ENCODE measurements around the gene MCTP1.

The MCTP1 gene

GRCh38 chr5:94761055-94761454 is 523.8 kb downstream of the MCTP1 start:
- DNase-seq (ENCODE audit: low spot score): no peak

- DNase-seq (ENCODE audit: low spot score): no peak
These were observed 524.9 kb downstream of the MCTP1 start for GRCh38 chr5:94759961-94760360.

DNA sequence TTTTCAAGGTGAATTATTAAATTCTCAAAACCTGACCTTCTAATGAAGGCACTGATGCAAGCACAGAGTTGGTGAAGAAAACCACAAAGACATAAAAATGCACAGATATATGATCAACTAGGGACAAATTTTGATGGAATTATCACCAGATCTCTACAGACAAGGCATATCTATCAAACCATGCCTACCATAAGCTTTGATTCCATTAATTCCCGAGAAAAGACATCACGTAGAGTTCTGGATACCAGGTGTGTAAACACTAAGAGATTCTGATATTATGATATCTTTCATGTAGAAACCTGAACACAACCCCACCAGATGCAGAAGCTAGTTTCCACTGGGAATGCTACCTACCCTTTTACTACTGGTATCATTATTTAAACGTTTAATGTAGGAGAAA is 525.9 kb downstream of the MCTP1 start:
- no peak for DNase-seq (ENCODE audit: low spot score)

GRCh38 chr5:94754824-94755223 is 530.1 kb downstream of the MCTP1 start:
- no peak for DNase-seq (ENCODE audit: low spot score)

GRCh38 chr5:94751460-94751859 is 533.4 kb downstream of the MCTP1 start:
- no peak for DNase-seq (ENCODE audit: low spot score)

DNA sequence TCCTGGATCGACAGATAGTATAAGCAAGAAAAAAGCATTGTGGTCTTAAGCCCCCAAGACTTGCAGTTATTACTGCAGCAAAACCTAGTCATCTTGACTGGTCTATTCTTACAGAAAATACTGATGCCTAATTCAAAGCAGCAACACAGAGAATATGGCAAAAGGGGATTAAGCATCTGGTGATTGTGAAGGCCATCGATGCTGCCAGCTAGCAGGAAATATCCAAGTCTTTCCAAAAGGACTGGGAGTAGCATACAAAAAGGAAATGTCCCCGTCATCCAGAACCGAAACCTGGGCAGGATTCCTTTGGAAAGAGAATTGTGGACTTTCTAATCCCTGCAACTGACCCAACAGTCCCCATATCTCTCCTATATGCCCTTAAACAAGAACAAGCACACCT is 534.2 kb downstream of the MCTP1 start:
- DNase-seq (ENCODE audit: low spot score): no peak

- DNase-seq (ENCODE audit: low spot score): no peak
These were observed 535.9 kb downstream of the MCTP1 start for GRCh38 chr5:94749042-94749441.

GRCh38 chr5:94748212-94748611 is 536.7 kb downstream of the MCTP1 start:
- no peak for DNase-seq (ENCODE audit: low spot score)

GRCh38 chr5:94747371-94747770 is 537.5 kb downstream of the MCTP1 start:
- DNase-seq (ENCODE audit: low spot score): no peak

GRCh38 chr5:94746731-94747124 is 538.2 kb downstream of the MCTP1 start:
- DNase-seq (ENCODE audit: low spot score): no peak

- no peak for DNase-seq (ENCODE audit: low spot score)
These were observed 538.8 kb downstream of the MCTP1 start for GRCh38 chr5:94745786-94746730.

GRCh38 chr5:94744906-94745305 is 540.0 kb downstream of the MCTP1 start:
- no peak for DNase-seq (ENCODE audit: low spot score)

DNA sequence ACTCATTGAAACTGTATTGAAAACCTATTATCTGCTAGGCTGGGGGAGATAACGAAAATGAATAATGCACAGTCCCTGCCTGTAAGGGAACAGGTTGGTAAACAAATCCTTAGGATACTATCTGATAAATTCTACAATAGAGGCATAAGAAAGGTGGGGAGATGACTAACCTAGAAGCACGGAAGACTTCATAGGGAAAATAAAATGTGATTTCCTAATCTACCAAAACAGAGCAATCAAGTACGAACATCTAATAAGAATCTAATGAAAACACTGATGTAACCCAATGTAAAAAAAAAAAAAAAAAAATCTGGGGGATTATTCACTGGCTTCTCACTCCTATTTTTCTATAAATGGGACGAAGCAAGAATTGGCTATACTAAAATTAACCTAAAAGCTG is 542.0 kb downstream of the MCTP1 start:
- DNase-seq (ENCODE audit: low spot score): no peak

DNA sequence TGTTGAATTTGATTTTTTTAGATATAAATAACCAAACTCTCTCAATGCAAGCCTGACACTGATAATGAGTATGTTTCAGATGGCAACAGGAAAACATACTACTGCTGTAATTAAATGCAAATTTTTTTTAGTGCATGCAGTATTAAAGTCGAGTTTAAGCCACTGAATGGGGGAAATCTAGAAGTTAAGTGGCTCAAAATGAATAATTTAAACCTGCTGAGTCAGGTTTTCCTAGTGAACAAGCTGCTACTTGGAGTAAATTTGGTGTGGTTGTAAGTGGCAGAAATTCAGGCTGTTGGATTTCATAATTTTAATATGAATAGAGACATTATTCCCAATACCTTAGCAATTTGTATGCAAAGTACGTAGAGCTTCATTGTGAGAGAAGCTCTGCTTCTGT is 544.6 kb downstream of the MCTP1 start:
- DNase-seq (ENCODE audit: low spot score): no peak

DNA sequence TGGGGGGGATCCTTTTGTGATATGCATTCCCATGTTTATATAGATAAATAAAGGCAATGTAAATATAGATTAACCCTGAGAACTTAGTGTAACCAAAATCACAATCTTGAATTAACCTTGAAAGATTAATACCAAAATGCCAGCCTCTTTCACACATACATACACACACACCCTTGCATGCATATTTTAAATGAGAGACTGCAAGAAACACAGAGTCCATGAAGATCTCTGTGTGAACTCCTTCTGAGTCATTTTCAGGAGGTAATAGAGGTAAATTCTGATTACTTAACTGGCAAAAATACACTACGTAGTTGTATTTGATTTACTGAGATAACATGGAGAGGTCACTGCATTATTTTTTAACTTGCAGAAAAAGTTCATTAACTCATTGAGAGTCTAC is 548.4 kb downstream of the MCTP1 start:
- DNase-seq (ENCODE audit: low spot score): no peak

DNA sequence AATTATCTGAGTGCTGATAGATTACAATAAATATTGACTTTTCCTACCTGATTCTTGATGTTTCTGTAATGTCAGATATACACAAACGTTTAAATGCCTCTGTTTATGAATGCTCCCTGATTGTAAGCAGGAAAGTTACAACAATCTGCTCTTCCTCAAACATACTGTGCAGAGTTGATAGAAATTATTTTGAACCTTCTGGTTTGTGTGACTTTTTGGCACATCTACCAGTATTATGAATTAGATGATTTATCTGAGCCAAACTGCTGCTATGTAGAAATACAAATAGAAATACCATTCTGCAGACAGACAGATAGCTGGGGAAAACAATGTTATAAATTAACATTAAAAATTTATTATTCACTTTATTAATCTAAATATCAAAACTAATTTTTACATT is 553.4 kb downstream of the MCTP1 start:
- no peak for DNase-seq (ENCODE audit: low spot score)

GRCh38 chr5:94725142-94725541 is 559.8 kb downstream of the MCTP1 start:
- DNase-seq (ENCODE audit: low spot score): no peak

GRCh38 chr5:94715768-94716167 is 569.1 kb downstream of the MCTP1 start:
- DNase-seq (ENCODE audit: low spot score): no peak

- no peak for DNase-seq (ENCODE audit: low spot score)
These were observed 573.1 kb downstream of the MCTP1 start for GRCh38 chr5:94711785-94712184.

GRCh38 chr5:94709277-94709676 is 575.6 kb downstream of the MCTP1 start:
- no peak for DNase-seq (ENCODE audit: low spot score)

GRCh38 chr5:94707359-94707758 is 577.5 kb downstream of the MCTP1 start:
- DNase-seq (ENCODE audit: low spot score): no peak

- DNase-seq (ENCODE audit: low spot score): no peak
These were observed 579.5 kb downstream of the MCTP1 start for GRCh38 chr5:94705427-94705826.

DNA sequence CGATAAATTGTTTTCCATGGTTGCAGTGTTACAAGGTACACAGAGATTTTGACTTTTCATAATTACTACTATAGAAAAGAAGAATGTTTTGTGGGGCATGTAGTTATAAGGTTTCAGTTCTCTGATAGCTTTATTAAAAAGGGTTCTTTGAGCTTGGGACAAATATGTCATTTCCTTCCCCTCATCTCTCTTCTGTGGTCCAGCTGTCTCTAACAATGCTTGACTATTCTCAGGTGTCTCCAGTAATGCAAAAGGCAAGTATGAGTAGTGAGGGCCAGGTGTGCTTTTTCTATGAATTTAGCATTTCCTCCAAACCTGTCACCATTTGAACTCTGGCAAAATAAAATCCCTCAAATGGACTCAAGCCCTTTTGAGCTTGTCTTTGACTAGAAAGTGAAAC is 582.2 kb downstream of the MCTP1 start:
- DNase-seq (ENCODE audit: low spot score): no peak

GRCh38 chr5:94700592-94700991 is 584.3 kb downstream of the MCTP1 start:
- DNase-seq (ENCODE audit: low spot score): no peak
